ENCODE results near the gene CST5.
"Not testable (repeated sequence)": the region's sequence is repeated elsewhere in the genome, so short reads cannot be mapped to it uniquely, and the experiment has no call there.

The CST5 gene, protein sequence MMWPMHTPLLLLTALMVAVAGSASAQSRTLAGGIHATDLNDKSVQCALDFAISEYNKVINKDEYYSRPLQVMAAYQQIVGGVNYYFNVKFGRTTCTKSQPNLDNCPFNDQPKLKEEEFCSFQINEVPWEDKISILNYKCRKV

DNA sequence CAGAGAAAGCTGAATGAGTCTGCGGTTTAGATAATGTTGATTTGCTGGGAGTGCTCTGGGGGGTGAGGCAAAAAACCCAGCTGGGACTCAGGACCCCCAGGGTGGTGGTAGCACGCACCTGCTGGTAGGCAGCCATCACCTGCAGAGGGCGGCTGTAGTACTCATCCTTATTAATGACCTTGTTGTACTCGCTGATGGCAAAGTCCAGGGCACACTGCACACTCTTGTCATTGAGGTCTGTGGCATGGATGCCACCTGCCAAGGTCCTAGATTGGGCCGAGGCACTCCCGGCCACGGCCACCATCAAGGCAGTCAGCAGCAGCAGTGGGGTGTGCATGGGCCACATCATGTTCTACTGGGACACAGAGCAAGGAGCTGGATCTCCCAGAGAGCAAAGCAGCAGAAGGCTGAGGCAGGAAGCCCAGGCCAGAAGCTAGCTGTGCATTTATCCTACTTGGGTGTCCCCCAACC is at the start of gene CST5:
Gene CST5 (minus strand): TSS at position 421 of the 471 bp plus-strand sequence. CDS start 72 bp downstream, at position 349.
- DNase-seq (ENCODE audit: low spot score): no peak

DNA sequence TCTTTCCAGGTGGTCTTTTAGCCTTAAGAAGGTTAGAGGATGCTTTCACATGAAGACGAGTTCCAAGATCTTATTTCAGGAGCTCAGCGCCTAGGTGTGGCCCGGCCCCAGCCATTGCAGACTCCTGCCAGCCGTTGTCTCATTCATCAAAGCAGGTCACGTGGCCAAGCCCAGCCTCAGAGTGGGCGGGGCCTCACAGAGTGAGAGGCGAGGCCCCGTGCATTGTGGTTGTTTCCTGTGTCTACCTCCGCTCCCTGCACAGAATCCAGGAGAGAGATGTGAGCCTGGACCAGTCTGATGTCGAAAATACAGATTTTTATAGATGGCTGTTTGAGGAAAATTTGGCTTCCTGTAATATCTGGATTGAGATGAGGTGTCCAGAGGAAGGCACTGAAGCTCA is 49.2 kb upstream of the CST5 start:
- no peak for DNase-seq (ENCODE audit: low spot score)

GRCh38 chr20:23928353-23928752 is 48.8 kb upstream of the CST5 start:
- DNase-seq (ENCODE audit: low spot score): no peak

DNA sequence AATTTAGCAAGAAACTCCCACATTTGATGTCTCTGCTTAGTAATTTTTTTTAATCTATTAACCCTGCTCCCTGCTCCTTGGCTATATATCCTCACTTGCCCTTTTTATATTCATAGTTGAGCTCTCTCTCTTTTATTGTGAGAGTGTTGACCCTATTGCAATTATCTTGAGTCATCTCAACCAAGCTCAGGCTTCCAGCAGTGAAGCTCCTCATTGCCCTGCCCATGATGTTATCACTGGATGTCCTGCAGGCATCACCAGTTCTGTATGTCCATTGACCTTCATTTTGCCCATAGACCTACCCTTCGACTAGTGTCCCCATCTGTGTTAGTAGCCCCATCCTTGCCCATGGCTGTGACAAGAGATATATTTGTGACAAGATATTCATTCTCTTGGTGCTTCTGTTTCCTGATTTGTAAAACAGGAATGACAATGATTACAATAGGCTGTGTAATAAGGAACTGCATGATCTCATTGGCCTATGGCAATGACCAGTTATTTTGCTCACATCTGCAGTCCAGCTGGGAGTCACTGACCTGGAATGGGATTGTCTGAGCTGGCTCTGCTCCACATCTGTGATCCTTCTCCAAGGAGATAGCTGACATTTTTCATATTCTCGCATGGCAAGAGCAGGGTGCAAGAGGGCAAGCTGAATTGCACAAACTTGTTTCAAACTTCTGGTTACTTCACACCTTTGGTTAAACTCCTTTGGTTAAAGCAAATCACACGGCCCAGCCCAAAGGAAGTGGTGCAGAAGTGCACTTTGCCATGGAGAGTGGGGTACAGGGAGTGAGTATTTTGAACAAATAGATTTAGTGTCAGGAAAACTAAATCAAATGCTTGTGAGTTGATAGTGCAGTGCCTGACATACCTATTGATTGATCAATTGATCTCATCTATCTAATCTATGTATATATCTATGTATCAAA is 47.7 kb upstream of the CST5 start:
- DNase-seq (ENCODE audit: low spot score): peak; percentile 4

- DNase-seq (ENCODE audit: low spot score): no peak
These were observed 47.0 kb upstream of the CST5 start for GRCh38 chr20:23926526-23926880.

DNA sequence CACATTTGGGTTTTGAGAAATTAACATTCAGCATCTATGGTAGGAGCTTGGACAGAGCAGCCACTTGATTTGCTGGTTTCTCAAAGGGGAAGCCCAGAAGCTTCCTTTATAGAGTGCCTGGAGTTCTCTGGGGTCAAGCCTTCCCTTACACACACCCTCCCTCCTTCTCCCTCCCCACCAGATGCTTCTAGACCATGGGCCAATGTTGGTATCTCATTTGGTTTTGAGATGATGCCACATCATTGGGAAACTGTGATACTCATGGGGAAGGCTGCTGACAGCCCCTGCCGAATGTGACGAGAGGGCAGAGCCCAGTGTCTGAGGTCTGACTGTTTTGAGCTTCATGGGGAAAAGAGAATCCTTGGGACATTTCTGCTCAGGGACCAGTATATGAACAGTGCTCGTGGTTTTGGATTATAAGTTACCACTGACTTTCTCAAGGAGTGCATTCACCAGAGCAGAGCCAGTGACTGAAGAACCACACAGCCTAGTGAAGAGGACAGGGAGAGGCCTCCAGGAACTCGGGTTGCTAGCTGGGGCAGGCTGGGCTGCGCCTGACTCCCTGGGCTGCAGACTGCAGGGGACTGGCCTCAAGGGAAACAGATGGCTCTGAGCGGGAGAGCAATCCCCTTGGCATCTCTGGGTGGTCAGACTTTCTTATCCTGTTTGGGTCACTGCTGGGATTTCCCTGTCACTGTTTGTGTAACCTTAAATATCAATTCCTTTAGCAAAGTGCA is 46.4 kb upstream of the CST5 start:
- no peak for DNase-seq (ENCODE audit: low spot score)

DNA sequence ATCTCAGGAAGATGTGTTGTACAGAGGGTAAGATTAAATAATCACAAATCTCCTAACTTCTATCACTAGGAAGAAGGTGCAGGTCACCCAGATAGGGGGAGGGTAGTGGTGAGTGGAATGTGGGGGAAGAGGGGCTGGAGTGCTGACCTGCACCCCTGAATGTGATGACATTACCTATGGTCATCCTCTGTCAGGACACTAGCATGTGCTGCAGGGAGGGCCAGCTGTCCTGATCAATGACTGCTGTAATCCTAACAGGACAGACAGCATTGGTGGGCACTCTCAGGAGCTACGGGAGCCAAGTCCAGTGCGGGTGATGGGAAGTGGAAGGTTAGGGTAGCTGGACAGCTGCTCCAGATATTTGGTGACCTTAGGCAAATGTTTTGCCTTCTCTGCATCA is 45.2 kb upstream of the CST5 start:
- no peak for DNase-seq (ENCODE audit: low spot score)

DNA sequence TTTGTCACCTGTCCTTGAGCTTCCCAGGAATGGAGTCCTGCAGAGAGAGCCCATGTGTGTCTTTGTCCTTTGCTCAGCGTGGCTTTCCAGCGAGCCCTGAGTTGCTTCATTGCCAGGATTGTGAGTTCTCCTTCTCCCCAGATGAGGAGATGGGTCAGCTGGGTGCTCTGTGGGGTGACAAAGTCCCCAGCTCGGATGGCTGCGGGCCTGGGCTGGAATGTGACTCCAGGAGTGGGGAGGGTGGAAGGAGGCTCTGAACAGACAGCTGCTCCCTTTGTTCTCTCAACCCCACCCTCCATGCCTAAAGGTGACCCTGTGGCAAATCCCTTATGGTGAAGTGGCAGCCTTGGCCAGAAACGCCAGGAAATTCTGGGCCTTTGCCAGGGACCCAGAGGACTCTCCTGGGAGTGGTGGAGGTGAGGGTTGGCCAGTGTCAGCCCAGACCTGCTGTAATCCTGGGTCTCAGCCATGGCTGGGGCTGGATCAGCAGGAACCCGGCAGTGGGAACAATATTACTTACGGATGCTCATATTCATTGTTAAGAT is 44.4 kb upstream of the CST5 start:
- no peak for DNase-seq (ENCODE audit: low spot score)

GRCh38 chr20:23923311-23923710 is 43.8 kb upstream of the CST5 start:
- DNase-seq (ENCODE audit: low spot score): no peak

DNA sequence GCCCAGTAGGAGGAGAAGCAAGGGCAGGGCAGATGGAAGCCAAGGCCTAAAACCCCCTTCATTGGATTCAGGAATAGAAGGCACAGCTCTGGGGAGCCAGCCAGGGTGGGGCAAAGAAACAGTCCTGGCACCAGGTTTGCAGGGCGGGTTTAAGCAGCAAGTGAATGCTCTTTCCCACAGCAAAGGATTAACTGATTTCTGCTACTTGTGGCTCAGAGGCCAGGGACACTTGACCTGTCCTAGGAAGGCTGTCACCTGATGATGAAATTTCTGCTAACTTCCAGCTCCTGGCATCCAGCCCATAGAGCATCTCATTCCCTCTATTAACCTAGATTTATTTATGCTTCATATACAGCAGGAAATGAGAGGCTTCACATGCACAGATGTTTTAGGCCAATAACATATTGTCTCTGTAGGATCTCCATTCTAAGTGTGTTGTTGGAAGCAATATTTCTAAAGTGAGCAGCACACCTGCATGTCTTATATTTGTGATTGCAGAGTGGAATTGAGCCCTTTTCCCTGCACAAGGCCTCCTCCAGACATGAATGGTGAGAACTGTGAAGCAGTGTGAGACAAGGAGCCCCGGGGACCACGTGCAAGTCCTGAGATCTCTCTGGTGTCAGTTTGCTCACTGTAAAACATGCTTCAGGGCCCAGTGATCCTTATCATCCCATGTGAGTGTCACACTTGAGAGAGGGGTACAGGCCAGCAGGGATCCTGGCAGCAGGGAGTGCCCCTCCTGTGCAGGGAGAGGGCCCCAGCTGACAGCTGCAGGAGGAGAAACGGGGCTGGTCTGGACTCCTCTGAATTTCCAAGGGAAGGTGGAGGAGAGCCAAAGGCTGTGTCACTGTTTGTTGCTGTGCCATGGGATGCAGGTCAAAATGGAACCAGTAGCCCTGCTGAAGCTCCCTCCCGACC is 41.1 kb upstream of the CST5 start:
- DNase-seq (ENCODE audit: low spot score): no peak

- no peak for DNase-seq (ENCODE audit: low spot score)
These were observed 39.3 kb upstream of the CST5 start for GRCh38 chr20:23918896-23919295.

GRCh38 chr20:23918101-23918862 is 38.7 kb upstream of the CST5 start:
- no peak for DNase-seq (ENCODE audit: low spot score)

DNA sequence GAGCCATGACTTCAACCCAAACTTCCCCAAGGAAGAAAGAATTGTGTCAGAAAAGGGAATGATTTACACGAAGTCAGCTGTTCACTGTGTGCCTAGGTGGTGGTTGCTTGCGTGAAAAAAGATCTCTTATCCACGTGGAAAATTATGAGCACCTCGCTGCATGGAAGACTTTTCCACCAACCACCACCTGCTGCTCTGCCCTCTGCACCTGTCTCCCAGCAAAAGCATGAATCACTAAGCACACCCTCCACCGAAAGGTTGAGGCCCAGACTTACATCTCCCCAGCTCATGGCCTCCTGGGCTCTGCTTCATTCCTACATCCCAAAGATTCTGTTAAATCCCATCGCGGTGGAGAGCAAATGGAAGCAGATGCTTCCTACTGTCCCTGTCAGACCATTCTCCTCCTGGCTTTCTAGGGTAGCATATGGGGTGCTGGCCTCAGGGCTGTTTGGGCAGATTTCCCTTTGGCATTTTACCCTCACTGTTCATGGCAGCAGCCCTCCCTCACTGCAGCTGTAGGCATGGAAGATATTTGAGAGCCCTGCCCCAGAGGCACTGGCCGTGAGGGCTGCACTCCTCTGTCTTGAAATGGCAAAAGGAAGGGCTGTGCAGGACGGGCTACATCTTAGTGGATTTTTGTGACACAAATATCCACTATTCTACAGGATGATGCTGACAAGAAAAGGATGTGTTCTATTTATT is 37.6 kb upstream of the CST5 start:
- DNase-seq (ENCODE audit: low spot score): no peak

- no peak for DNase-seq (ENCODE audit: low spot score)
These were observed 36.3 kb upstream of the CST5 start for GRCh38 chr20:23915844-23916243.

GRCh38 chr20:23914469-23914868 is 34.9 kb upstream of the CST5 start:
- DNase-seq (ENCODE audit: low spot score): not testable (repeated sequence)

- DNase-seq (ENCODE audit: low spot score): no peak
These were observed 30.7 kb upstream of the CST5 start for GRCh38 chr20:23910210-23910609.

GRCh38 chr20:23909390-23909789 is 29.8 kb upstream of the CST5 start:
- DNase-seq (ENCODE audit: low spot score): no peak

DNA sequence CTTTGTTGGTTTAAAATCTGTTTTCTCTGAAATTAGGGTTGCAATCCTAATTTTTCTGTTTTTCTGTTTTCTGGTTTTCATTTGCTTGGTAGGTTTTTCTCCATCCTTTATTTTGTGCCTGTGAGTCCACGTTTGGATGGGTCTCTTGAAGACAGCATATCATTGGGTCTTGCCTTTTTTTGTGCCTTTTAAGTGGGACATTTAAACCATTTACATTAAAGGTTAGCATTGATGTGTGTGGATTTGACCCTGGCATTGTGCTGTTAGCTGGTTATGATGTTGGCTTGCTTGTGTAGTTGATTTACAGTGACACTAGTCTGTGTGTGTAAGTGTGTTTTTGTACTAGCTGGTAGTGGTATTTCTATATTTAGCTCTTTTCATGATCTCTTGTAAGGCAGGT is 28.0 kb upstream of the CST5 start:
- DNase-seq (ENCODE audit: low spot score): no peak

DNA sequence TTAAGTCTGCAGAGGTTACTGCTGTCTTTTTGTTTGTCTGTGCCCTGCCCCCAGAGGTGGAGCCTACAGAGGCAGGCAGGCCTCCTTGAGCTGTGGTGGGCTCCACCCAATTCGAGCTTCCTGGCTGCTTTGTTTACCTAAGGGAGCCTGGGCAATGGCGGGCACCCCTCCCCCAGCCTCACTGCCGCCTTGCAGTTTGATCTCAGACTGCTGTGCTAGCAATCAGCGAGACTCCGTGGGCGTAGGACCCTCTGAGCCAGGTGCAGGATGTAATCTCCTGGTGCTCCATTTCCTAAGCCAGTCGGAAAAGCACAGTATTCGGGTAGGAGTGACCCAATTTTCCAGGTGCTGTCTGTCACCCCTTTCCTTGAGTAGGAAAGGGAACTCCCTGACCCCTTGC is 22.8 kb upstream of the CST5 start:
- DNase-seq (ENCODE audit: low spot score): not testable (repeated sequence)

DNA sequence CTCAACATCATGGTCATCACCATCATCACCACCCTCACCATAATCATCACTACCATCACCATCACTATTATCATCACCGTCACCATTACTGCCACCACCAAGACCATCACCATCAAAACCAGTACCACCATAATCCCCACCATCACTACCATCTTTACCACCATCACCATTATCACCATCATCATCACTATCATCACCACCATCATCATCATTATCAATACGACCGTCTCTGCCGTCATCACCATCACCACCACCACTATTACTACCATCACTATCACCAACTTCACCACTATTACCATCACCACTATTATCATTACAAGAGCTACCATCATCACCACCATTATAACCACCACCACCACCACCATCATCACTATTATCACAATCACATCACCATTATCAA is 11.3 kb upstream of the CST5 start:
- DNase-seq (ENCODE audit: low spot score): not testable (repeated sequence)
